Esophagus (tissue), 2 donors: ENCODE results near the gene SUMF1. TPM values are rescaled to one million over a fixed set of nuclear protein-coding genes. Genes with fewer than 3 reads are reported as not detected.

Experiments
- polyA plus RNA-seq, 2 donors: library from polyadenylated mRNA; stranded (reverse); fragments of 200-250 nt; gene quantifications; one replicate each; pipeline ENCODE4 v1.2.3, GENCODE V29; 2013
- donor health status: healthy with polysubstance abuse.
- donor health status: Bipolar disorder and iron deficiency.

SUMF1 gene
- polyA plus RNA-seq, 2 donors, result 14.3 to 21.6 TPM

Other genes with a start within 250 kb of the SUMF1 start
- 10 to 100 TPM; 12.2 to 13.7 TPM for gene SETMAR, start 163.9 kb downstream of the SUMF1 start, polyA plus RNA-seq
- 10 to 100 TPM in 1 of 2 donors, 1 to 10 TPM in 1; 7.5 to 16.3 TPM for gene ITPR1, start 26.1 kb upstream of the SUMF1 start, polyA plus RNA-seq